ENCODE measurements around the gene ARHGAP30.
"Not testable (repeated sequence)": the region's sequence is repeated elsewhere in the genome, so short reads cannot be mapped to it uniquely, and the experiment has no call there.

The ARHGAP30 gene

DNA sequence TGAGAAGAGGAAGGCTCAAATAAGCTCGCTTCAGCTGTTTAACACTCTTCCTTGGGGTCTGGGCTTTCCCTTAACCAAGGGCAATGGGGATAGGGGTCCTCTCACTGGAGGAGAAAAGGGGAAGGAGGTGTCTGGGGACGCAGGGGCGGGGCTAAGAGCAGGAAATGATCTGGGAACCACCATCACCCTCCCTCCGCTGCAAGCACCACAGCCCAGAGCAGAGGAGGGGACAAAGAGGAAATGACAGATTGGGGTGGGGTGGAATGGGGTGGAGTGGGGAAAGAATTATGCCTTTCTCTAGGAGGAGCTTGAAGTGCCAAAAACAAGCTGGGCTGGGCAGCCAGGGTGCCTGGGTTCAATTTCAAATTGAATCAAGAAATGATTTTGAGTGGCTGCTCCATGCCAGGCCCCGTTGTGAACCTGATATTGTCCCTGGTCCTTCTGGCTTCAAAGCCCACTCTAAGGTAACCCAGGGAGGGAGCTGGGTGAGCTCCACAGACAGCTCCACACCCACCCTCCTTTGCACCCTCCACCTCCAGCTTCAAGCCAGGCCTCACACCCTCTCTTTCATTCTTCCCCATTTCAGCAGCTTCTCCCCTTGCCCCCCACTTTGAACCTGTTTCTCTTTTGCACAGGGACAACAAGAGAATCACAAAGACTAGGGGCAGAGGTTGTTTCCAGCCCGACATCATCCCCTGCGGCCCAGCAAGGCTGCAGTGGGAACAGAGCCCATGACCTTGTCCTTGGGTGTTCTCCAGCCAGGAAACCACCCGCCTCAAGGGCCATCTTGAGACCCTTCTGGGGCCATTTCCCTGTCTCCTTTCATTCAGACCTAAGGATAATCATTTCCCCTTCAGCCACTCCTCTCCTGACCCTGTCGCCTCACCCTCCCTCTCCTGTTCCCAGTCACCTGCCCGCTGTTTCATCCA, 1.1 kb downstream of the ARHGAP30 start:
- H3K27ac ChIP-seq: no peak overlapping the region
- TF ChIP-seq ZFX (IDR thresholded peaks at IDR 0.05): no peak

DNA sequence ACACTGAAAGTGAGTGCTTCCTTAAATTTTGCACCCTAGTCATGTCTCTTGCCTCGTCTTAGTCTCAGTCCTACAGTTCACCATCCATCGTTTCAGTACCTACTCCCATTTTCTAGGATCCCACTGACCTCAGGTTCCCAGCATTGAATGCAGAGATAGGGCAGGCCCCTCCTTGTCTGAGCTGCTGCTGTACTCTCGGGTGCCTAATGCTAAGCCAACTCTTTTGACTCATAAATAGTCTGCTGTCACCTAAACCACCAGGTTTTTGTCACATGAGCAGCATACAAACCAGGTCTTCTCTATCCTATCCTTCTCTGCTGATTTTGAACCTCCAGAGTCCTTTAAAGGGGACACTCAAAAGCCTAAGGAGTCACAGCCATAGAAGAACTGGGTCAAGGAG, 3.0 kb downstream of the ARHGAP30 start:
- TF ChIP-seq ZFX (IDR thresholded peaks at IDR 0.05): no peak
- TF ChIP-seq, protein P1, sequence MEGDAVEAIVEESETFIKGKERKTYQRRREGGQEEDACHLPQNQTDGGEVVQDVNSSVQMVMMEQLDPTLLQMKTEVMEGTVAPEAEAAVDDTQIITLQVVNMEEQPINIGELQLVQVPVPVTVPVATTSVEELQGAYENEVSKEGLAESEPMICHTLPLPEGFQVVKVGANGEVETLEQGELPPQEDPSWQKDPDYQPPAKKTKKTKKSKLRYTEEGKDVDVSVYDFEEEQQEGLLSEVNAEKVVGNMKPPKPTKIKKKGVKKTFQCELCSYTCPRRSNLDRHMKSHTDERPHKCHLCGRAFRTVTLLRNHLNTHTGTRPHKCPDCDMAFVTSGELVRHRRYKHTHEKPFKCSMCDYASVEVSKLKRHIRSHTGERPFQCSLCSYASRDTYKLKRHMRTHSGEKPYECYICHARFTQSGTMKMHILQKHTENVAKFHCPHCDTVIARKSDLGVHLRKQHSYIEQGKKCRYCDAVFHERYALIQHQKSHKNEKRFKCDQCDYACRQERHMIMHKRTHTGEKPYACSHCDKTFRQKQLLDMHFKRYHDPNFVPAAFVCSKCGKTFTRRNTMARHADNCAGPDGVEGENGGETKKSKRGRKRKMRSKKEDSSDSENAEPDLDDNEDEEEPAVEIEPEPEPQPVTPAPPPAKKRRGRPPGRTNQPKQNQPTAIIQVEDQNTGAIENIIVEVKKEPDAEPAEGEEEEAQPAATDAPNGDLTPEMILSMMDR (conservative IDR thresholded peaks at IDR 0.05): no peak
- no peak overlapping the region for H3K27ac ChIP-seq

- not testable (repeated sequence) for H3K27ac ChIP-seq
Observed at GRCh38 chr1:161065681-161066080, 4.0 kb downstream of the ARHGAP30 start.

DNA sequence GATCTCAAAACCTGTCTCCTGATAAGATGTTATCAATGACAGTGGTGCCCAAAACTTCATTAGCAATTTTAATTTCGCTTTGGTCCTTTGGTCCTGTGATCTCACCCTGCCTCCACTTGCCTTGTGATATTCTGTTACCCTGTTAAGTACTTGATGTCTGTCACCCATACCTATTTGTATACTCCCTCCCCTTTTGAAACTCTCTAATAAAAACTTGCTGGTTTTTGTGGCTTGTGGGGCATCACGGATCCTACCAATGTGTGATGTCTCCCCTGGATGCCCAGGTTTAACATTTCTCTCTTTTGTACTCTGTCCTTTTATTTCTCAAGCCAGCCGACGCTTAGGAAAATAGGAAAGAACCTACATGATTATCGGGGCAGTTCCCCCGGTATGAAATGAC, 5.8 kb downstream of the ARHGAP30 start:
- H3K27ac ChIP-seq: not testable (repeated sequence)

- TF ChIP-seq, protein P1 (conservative IDR thresholded peaks at IDR 0.05): no peak
- TF ChIP-seq ZFX (IDR thresholded peaks at IDR 0.05): no peak
- H3K27ac ChIP-seq: no peak overlapping the region
Observed at GRCh38 chr1:161061419-161061818, 8.3 kb downstream of the ARHGAP30 start.

DNA sequence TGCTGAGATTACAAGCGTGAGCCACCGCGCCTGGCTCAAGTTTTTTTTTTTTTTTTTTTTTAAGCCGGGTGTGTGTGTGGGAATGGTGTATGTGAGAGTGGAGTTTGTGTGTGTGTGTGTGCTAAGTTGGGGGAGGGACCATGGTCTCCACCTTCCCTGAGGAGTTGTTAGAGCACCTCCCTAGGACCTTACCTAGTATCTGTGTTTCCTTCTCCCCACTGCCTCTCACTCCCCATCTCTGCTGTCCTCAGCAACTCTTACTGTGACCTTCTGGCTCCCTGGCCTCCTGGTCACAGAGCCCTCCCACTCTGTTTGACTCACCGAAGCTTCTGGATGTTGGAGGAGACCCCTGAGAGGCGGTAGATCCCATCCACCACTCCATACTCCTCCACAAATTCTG, 10.4 kb downstream of the ARHGAP30 start:
- TF ChIP-seq, protein P1 (conservative IDR thresholded peaks at IDR 0.05): no peak
- TF ChIP-seq ZFX (IDR thresholded peaks at IDR 0.05): no peak
- no peak overlapping the region for H3K27ac ChIP-seq

DNA sequence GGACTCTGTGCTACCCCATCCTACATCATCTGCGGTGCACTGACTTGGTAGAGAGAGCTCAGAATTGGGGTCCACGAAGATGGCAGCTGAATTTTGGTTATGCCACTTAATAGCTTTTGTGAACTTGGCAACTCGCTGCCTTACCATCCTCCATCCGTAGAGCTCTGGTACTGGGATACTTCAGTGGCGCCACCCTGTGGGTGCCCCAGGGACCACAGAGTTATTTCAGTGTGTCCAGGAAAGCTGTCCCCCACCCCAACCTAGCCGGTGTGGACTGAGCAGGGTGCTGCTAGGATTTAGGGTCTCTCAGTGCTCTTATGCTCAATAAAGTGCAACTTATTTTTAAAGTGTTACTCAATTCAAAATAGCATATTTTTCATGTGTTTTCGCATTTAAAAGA, 14.9 kb downstream of the ARHGAP30 start:
- TF ChIP-seq, protein P1 (conservative IDR thresholded peaks at IDR 0.05): no peak
- no peak for TF ChIP-seq ZFX (IDR thresholded peaks at IDR 0.05)
- no peak overlapping the region for H3K27ac ChIP-seq

DNA sequence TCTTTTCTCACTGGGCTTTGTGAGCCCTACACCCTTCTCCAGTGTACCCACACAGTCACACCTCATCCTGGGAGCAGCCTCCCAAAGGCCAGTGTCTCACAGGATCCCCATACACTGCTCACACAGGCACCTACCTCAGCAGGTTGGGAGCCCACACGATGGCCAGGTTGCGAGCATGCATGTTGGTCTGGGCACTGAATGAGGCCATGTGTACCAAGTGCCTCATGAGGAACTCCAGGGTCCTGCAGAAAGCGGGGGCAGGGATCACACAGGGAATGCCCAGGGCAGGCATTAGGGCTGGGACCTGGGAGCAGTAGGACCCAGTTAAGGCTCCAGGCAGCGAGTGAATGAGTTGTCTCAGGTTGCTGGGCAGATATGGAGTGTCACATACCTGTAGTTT, 15.5 kb downstream of the ARHGAP30 start:
- no peak overlapping the region for H3K27ac ChIP-seq
- TF ChIP-seq ZFX (IDR thresholded peaks at IDR 0.05): no peak
- TF ChIP-seq, protein P1 (conservative IDR thresholded peaks at IDR 0.05): no peak

GRCh38 chr1:161052899-161053298, 16.8 kb downstream of the ARHGAP30 start:
- TF ChIP-seq, protein P1 (conservative IDR thresholded peaks at IDR 0.05): no peak
- no peak for TF ChIP-seq ZFX (IDR thresholded peaks at IDR 0.05)
- H3K27ac ChIP-seq: no peak overlapping the region
